ENCODE measurements around the gene FNTB. TPM values are rescaled to one million over a fixed set of nuclear protein-coding genes. Genes with fewer than 3 reads are reported as not detected.

FNTB gene
- polyA plus RNA-seq, 1 donor from 2014 or later = 6.7 TPM

- no peaks in the 10 kb centered on the region for H3K9me2 ChIP-seq (ENCODE audit: insufficient read depth, low read length)
- H3K4me2 ChIP-seq (ENCODE audit: low read length) = no peak overlapping the region
- no peak overlapping the region for H3K27ac ChIP-seq (ENCODE audit: low read length)
- no peak overlapping the region for H2AFZ ChIP-seq (ENCODE audit: low read depth, low read length)
- no peak overlapping the region for H3K4me3 ChIP-seq (ENCODE audit: low read length)
- H3K79me2 ChIP-seq (replicated peaks; ENCODE audit: insufficient read depth, low read length) = no peaks in the 10 kb centered on the region
- H3K27me3 ChIP-seq (ENCODE audit: insufficient read depth, low read depth, low read length) = no peaks in the 10 kb centered on the region
- TF ChIP-seq EP300 (conservative IDR thresholded peaks at IDR 0.05; ENCODE audit: poor library complexity, severe bottlenecking) (no peak), RAD21 (conservative IDR thresholded peaks at IDR 0.05) (no peak), SMC3 (conservative IDR thresholded peaks at IDR 0.05; ENCODE audit: poor library complexity) (no peak), MXI1 (conservative IDR thresholded peaks at IDR 0.05; ENCODE audit: poor library complexity, severe bottlenecking) (no peak)
- H3K36me3 ChIP-seq (ENCODE audit: insufficient read depth, low read length) = peaks cover 3% of the 10 kb centered on the region
- H3K9me3 ChIP-seq (ENCODE audit: low read length) = no peaks in the 10 kb centered on the region
- no peaks in the 10 kb centered on the region for H4K20me1 ChIP-seq (ENCODE audit: insufficient read depth)
- no peak overlapping the region for H3K9ac ChIP-seq (ENCODE audit: low read length)
- no peaks in the 10 kb centered on the region for H3F3A ChIP-seq (ENCODE audit: insufficient read depth, low read length, poor library complexity, severe bottlenecking)
These were observed 24.8 kb downstream of the FNTB start for GRCh38 chr14:65011538-65011937.

DNA sequence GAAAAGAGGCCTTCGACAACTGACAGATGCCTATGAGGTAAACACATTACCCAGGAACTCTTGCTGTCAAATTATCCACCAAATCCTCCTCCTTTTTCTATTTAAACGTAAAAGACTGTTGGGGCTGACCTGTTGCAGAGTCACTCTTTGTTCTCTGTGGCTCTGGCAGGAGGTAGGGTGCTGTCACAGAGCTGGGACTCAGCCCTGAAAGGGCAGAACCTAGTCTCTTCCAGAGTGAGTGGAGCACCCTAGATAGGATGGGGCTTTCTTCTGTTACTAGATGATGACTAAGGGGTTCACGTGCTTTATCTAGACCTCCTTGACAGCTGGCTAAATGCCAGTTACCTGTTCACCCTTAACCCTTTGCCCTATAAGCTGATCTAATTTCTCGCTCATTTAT is 25.7 kb downstream of the FNTB start:
- no peak overlapping the region for H2AFZ ChIP-seq (ENCODE audit: low read depth, low read length)
- no peaks in the 10 kb centered on the region for H3K9me3 ChIP-seq (ENCODE audit: low read length)
- H3K27ac ChIP-seq (ENCODE audit: low read length) = no peak overlapping the region
- H3K27me3 ChIP-seq (ENCODE audit: insufficient read depth, low read depth, low read length) = no peaks in the 10 kb centered on the region
- TF ChIP-seq POLR2AphosphoS5 (IDR thresholded peaks at IDR 0.05) = no peak
- TF ChIP-seq REST (IDR thresholded peaks at IDR 0.05; ENCODE audit: borderline replicate concordance) = no peak
- no peak for TF ChIP-seq EP300 (conservative IDR thresholded peaks at IDR 0.05; ENCODE audit: poor library complexity, severe bottlenecking)
- no peak for TF ChIP-seq RAD21 (conservative IDR thresholded peaks at IDR 0.05)
- TF ChIP-seq CTCF (IDR thresholded peaks at IDR 0.05; ENCODE audit: poor library complexity, severe bottlenecking) = no peak
- no peak for TF ChIP-seq EZH2 (IDR thresholded peaks at IDR 0.05; ENCODE audit: borderline replicate concordance, insufficient read depth, low read length, poor library complexity, severe bottlenecking)
- TF ChIP-seq SMC3 (conservative IDR thresholded peaks at IDR 0.05; ENCODE audit: poor library complexity) = no peak
- TF ChIP-seq TAF1 (IDR thresholded peaks at IDR 0.05; ENCODE audit: low read depth) = no peak
- TF ChIP-seq MXI1 (conservative IDR thresholded peaks at IDR 0.05; ENCODE audit: poor library complexity, severe bottlenecking) = no peak
- H3K4me3 ChIP-seq (ENCODE audit: low read length) = no peak overlapping the region
- peaks cover 4% of the 10 kb centered on the region for H3K36me3 ChIP-seq (ENCODE audit: insufficient read depth, low read length)
- H4K20me1 ChIP-seq (ENCODE audit: insufficient read depth) = no peaks in the 10 kb centered on the region
- H3F3A ChIP-seq (ENCODE audit: insufficient read depth, low read length, poor library complexity, severe bottlenecking) = no peaks in the 10 kb centered on the region
- H3K9ac ChIP-seq (ENCODE audit: low read length) = no peak overlapping the region
- H3K9me2 ChIP-seq (ENCODE audit: insufficient read depth, low read length) = no peaks in the 10 kb centered on the region
- no peak overlapping the region for H3K4me2 ChIP-seq (ENCODE audit: low read length)
- no peaks in the 10 kb centered on the region for H3K79me2 ChIP-seq (replicated peaks; ENCODE audit: insufficient read depth, low read length)
